Activated B cell treated with CpG ODN at 0.5 μM for 24 hours (primary cell): Measurements from ENCODE around the gene TRAF7. TPM values are rescaled to one million over a fixed set of nuclear protein-coding genes. Genes with fewer than 3 reads are reported as not detected.

Source experiments
- ATAC-seq: fragments of 200-7000 bp; cut with Tn5 transposase; one replicate; pipeline ENCODE4 v1.10.0; 2021; ENCODE audit warnings: low read depth, mild to moderate bottlenecking, moderate library complexity
- CTCF ChIA-PET: fragments of 350-600 bp; sonication (Branson Sonifier 250); formaldehyde crosslinking; loops from one replicate; lab custom pipeline; 2021; ENCODE audit warnings: antibody characterized with exemption; lab: Charles Lee
- POLR2A ChIA-PET: fragments of 350-600 bp; sonication (Branson Sonifier 250); formaldehyde crosslinking; loops from one replicate; lab custom pipeline; 2021; ENCODE audit warnings: antibody characterized with exemption; lab: Charles Lee
- DNase-seq: peaks from one replicate; pipeline ENCODE4 v3.0.0; 2022
- H3K27ac Mint-ChIP-seq: one replicate; pipeline ENCODE4 v1.8.0; 2020; ENCODE audit warnings: mixed read lengths
- H3K27me3 Mint-ChIP-seq: one replicate; pipeline ENCODE4 v1.8.0; 2021; ENCODE audit warnings: mixed read lengths
- H3K36me3 Mint-ChIP-seq: one replicate; pipeline ENCODE4 v1.8.0; 2021; ENCODE audit warnings: low read depth, mixed read lengths
- H3K4me1 Mint-ChIP-seq: one replicate; pipeline ENCODE4 v1.8.0; 2021; ENCODE audit warnings: mixed read lengths
- H3K4me3 Mint-ChIP-seq: one replicate; pipeline ENCODE4 v1.8.0; 2020; ENCODE audit warnings: mild to moderate bottlenecking, mixed read lengths
- H3K9me3 Mint-ChIP-seq: one replicate; pipeline ENCODE4 v1.8.0; 2020; ENCODE audit warnings: mixed read lengths
- CTCF ChIP-seq: fragments of 200-600 bp; IDR thresholded peaks from one replicate; pipeline ENCODE4 v1.8.0; 2022; ENCODE audit warnings: antibody characterized with exemption, mild to moderate bottlenecking
- intact Hi-C: fragments of 100-400 bp; cut with micrococcal nuclease; formaldehyde crosslinking; loops from one replicate; pipeline ENCODE4 v1.15.1; 2024
- total RNA-seq: library from RNA; stranded (reverse); gene quantifications from 2 replicates; pipeline ENCODE4 v1.2.3, GENCODE V29; 2022

TRAF7 gene
- total RNA-seq, 1 donor from 2014 or later, result 72.7 TPM

GRCh38 chr16:2180461-2180860 is 24.9 kb downstream of the TRAF7 start:
- Mint-ChIP-seq H3K27ac (no peak overlapping the region), H3K36me3 (peaks cover 16% of the 10 kb centered on the region), H3K4me3 (no peak overlapping the region), H3K9me3 (no peaks in the 10 kb centered on the region), H3K27me3 (no peaks in the 10 kb centered on the region), H3K4me1 (peaks cover 4% of the 10 kb centered on the region)
- intact Hi-C loops, result no loop called here
- TF ChIP-seq CTCF, result no peak
- CTCF ChIA-PET, result no interaction called here
- POLR2A ChIA-PET, result no interaction called here
- no peak for ATAC-seq
- no peak for DNase-seq

- TF ChIP-seq CTCF, result no peak
- Mint-ChIP-seq H3K27me3 (no peaks in the 10 kb centered on the region), H3K36me3 (peaks cover 9% of the 10 kb centered on the region), H3K4me3 (no peak overlapping the region), H3K27ac (no peak overlapping the region), H3K4me1 (peaks cover 4% of the 10 kb centered on the region), H3K9me3 (no peaks in the 10 kb centered on the region)
- intact Hi-C loops, result no loop called here
- POLR2A ChIA-PET, result interaction anchor here (1.2 kb wide), 1 partner anchor 26 kb away, joined by 3 read pairs; the partner anchor contains the start of gene TRAF7
- CTCF ChIA-PET, result no interaction called here
- DNase-seq (no peak), ATAC-seq (no peak)
These were observed 25.7 kb downstream of the TRAF7 start for GRCh38 chr16:2180962-2181923.

GRCh38 chr16:2181952-2182351 is 26.4 kb downstream of the TRAF7 start:
- TF ChIP-seq CTCF, result no peak
- Mint-ChIP-seq H3K4me3 (no peak overlapping the region), H3K4me1 (peaks cover 4% of the 10 kb centered on the region), H3K27me3 (no peaks in the 10 kb centered on the region), H3K36me3 (peaks cover 5% of the 10 kb centered on the region), H3K9me3 (no peaks in the 10 kb centered on the region), H3K27ac (no peak overlapping the region)
- ChIA-PET POLR2A (interaction anchor here (1.2 kb wide), 2 partner anchors 23 to 26 kb away, joined by 3 read pairs; partner anchors contain the start of gene TRAF7), CTCF (no interaction called here)
- DNase-seq (no peak), ATAC-seq (no peak)
- intact Hi-C loops, result no loop called here

GRCh38 chr16:2183671-2184070 is 28.1 kb downstream of the TRAF7 start:
- Mint-ChIP-seq H3K4me1 (peaks cover 4% of the 10 kb centered on the region), H3K27me3 (no peaks in the 10 kb centered on the region), H3K9me3 (no peaks in the 10 kb centered on the region), H3K27ac (no peak overlapping the region), H3K4me3 (no peak overlapping the region), H3K36me3 (no peaks in the 10 kb centered on the region)
- no peak for DNase-seq
- POLR2A ChIA-PET, result no interaction called here
- no peak for ATAC-seq
- CTCF ChIA-PET, result no interaction called here
- intact Hi-C loops, result no loop called here
- no peak for TF ChIP-seq CTCF

- POLR2A ChIA-PET, result no interaction called here
- no peak for TF ChIP-seq CTCF
- no peak for DNase-seq
These were observed 28.8 kb downstream of the TRAF7 start for GRCh38 chr16:2184346-2184745.

More at GRCh38 chr16:2184346-2184745, 28.8 kb downstream of the TRAF7 start:
- no peak for ATAC-seq
- intact Hi-C loops, result no loop called here
- H3K4me3 Mint-ChIP-seq, result no peak overlapping the region
- H3K27me3 Mint-ChIP-seq, result no peaks in the 10 kb centered on the region
- peaks cover 4% of the 10 kb centered on the region for H3K4me1 Mint-ChIP-seq
- H3K36me3 Mint-ChIP-seq, result no peaks in the 10 kb centered on the region
- no peak overlapping the region for H3K27ac Mint-ChIP-seq
- CTCF ChIA-PET, result no interaction called here
- H3K9me3 Mint-ChIP-seq, result no peaks in the 10 kb centered on the region
